Activated CD4-positive, alpha-beta T cell treated with anti-CD3 and anti-CD28 coated beads, Interleukin-2, amount 10 ng/mL, durations not matched to agents 24 days and 14 days (primary cell): ENCODE results near the gene RAPGEF2. TPM values are rescaled to one million over a fixed set of nuclear protein-coding genes. Genes with fewer than 3 reads are reported as not detected.
"Not testable (repeated sequence)": the region's sequence is repeated elsewhere in the genome, so short reads cannot be mapped to it uniquely, and the experiment has no call there.

Experiments
- DNase-seq: peaks from one replicate; pipeline ENCODE4 v3.0.0; 2022
- H3K27ac Mint-ChIP-seq: one replicate; pipeline ENCODE4 v1.8.0; 2022; ENCODE audit warnings: mild to moderate bottlenecking, mixed read lengths
- H3K27me3 Mint-ChIP-seq: one replicate; pipeline ENCODE4 v1.8.0; 2022; ENCODE audit warnings: mixed read lengths
- H3K36me3 Mint-ChIP-seq: one replicate; pipeline ENCODE4 v1.8.0; 2022; ENCODE audit warnings: low read depth, mild to moderate bottlenecking, mixed read lengths
- H3K4me1 Mint-ChIP-seq: one replicate; pipeline ENCODE4 v1.8.0; 2021; ENCODE audit warnings: mixed read lengths
- H3K4me3 Mint-ChIP-seq: one replicate; pipeline ENCODE4 v1.8.0; 2022; ENCODE audit warnings: mild to moderate bottlenecking, moderate library complexity, mixed read lengths
- H3K9me3 Mint-ChIP-seq: one replicate; pipeline ENCODE4 v1.8.0; 2021; ENCODE audit warnings: mixed read lengths
- intact Hi-C: fragments of 100-400 bp; cut with micrococcal nuclease; formaldehyde crosslinking; loops from one replicate; pipeline ENCODE4 v1.15.1; 2023
- total RNA-seq: library from RNA; stranded (reverse); gene quantifications from 2 replicates; pipeline ENCODE4 v1.2.3, GENCODE V29; 2022

RAPGEF2 gene
- total RNA-seq, 1 donor from 2014 or later = 27.1 TPM

- intact Hi-C loops = loop anchor here (1.0 to 2.0 kb wide), 4 partner anchors 20 to 64 kb away; no protein-coding TSS in a partner anchor
- Mint-ChIP-seq H3K4me1 (peaks cover 44% of the 10 kb centered on the region), H3K36me3 (peaks cover 8% of the 10 kb centered on the region), H3K27ac (peak overlapping the region; percentile 12), H3K4me3 (peak overlapping the region; percentile 34), H3K27me3 (peaks cover 2% of the 10 kb centered on the region), H3K9me3 (no peaks in the 10 kb centered on the region)
- no peak for DNase-seq
Measured at GRCh38 chr4:159106636-159107035, 3.8 kb downstream of the RAPGEF2 start.

GRCh38 chr4:159107203-159107925 is 4.5 kb downstream of the RAPGEF2 start:
- H3K36me3 Mint-ChIP-seq = peaks cover 8% of the 10 kb centered on the region
- DNase-seq = no peak
- H3K4me1 Mint-ChIP-seq = peaks cover 36% of the 10 kb centered on the region
- intact Hi-C loops = loop anchor here (1.0 to 2.0 kb wide), 4 partner anchors 19 to 63 kb away; no protein-coding TSS in a partner anchor
- H3K27me3 Mint-ChIP-seq = no peaks in the 10 kb centered on the region
- H3K27ac Mint-ChIP-seq = peak overlapping the region; percentile 62
- H3K9me3 Mint-ChIP-seq = no peaks in the 10 kb centered on the region
- H3K4me3 Mint-ChIP-seq = peak overlapping the region; percentile 44

GRCh38 chr4:159108124-159108523 is 5.2 kb downstream of the RAPGEF2 start:
- H3K4me3 Mint-ChIP-seq = no peak overlapping the region
- DNase-seq = no peak
- intact Hi-C loops = no loop called here
- H3K36me3 Mint-ChIP-seq = peaks cover 11% of the 10 kb centered on the region
- no peak overlapping the region for H3K27ac Mint-ChIP-seq
- H3K9me3 Mint-ChIP-seq = no peaks in the 10 kb centered on the region
- peaks cover 36% of the 10 kb centered on the region for H3K4me1 Mint-ChIP-seq
- no peaks in the 10 kb centered on the region for H3K27me3 Mint-ChIP-seq

- Mint-ChIP-seq H3K4me1 (peaks cover 26% of the 10 kb centered on the region), H3K9me3 (no peaks in the 10 kb centered on the region), H3K4me3 (no peak overlapping the region), H3K36me3 (peaks cover 13% of the 10 kb centered on the region), H3K27me3 (no peaks in the 10 kb centered on the region), H3K27ac (no peak overlapping the region)
- DNase-seq = no peak
- intact Hi-C loops = no loop called here
Measured at GRCh38 chr4:159110961-159111360, 8.1 kb downstream of the RAPGEF2 start.

- Mint-ChIP-seq H3K27ac (no peak overlapping the region), H3K36me3 (peaks cover 13% of the 10 kb centered on the region), H3K27me3 (no peaks in the 10 kb centered on the region), H3K9me3 (no peaks in the 10 kb centered on the region), H3K4me1 (peaks cover 27% of the 10 kb centered on the region), H3K4me3 (no peak overlapping the region)
- DNase-seq = no peak
- intact Hi-C loops = no loop called here
Measured at GRCh38 chr4:159111416-159111815, 8.5 kb downstream of the RAPGEF2 start.

- H3K36me3 Mint-ChIP-seq = peaks cover 13% of the 10 kb centered on the region
- H3K9me3 Mint-ChIP-seq, H3K4me3 Mint-ChIP-seq, intact Hi-C loops, H3K27me3 Mint-ChIP-seq, DNase-seq, H3K27ac Mint-ChIP-seq: not testable (repeated sequence)
- H3K4me1 Mint-ChIP-seq = peaks cover 33% of the 10 kb centered on the region
Measured at GRCh38 chr4:159113366-159113765, 10.5 kb downstream of the RAPGEF2 start.

- H3K36me3 Mint-ChIP-seq, H3K4me3 Mint-ChIP-seq, intact Hi-C loops, H3K27me3 Mint-ChIP-seq, DNase-seq, H3K9me3 Mint-ChIP-seq: not testable (repeated sequence)
- peak overlapping the region; percentile 29 for H3K27ac Mint-ChIP-seq
- peaks cover 32% of the 10 kb centered on the region for H3K4me1 Mint-ChIP-seq
Measured at GRCh38 chr4:159116098-159116497, 13.2 kb downstream of the RAPGEF2 start.

- DNase-seq, H3K36me3 Mint-ChIP-seq, H3K27ac Mint-ChIP-seq, H3K9me3 Mint-ChIP-seq, H3K4me3 Mint-ChIP-seq, intact Hi-C loops, H3K27me3 Mint-ChIP-seq: not testable (repeated sequence)
- peaks cover 29% of the 10 kb centered on the region for H3K4me1 Mint-ChIP-seq
Measured at GRCh38 chr4:159116693-159117092, 13.8 kb downstream of the RAPGEF2 start.

- Mint-ChIP-seq H3K4me3 (no peak overlapping the region), H3K27me3 (no peaks in the 10 kb centered on the region), H3K27ac (peak overlapping the region; percentile 8), H3K9me3 (no peaks in the 10 kb centered on the region), H3K36me3 (peaks cover 8% of the 10 kb centered on the region), H3K4me1 (peaks cover 29% of the 10 kb centered on the region)
- intact Hi-C loops = no loop called here
- no peak for DNase-seq
Measured at GRCh38 chr4:159117564-159117963, 14.7 kb downstream of the RAPGEF2 start.

- Mint-ChIP-seq H3K4me3 (no peak overlapping the region), H3K27me3 (no peaks in the 10 kb centered on the region), H3K9me3 (no peaks in the 10 kb centered on the region), H3K27ac (no peak overlapping the region), H3K36me3 (peaks cover 6% of the 10 kb centered on the region), H3K4me1 (peaks cover 29% of the 10 kb centered on the region)
- DNase-seq = peak; percentile 75
- intact Hi-C loops = no loop called here
Measured at GRCh38 chr4:159117968-159118367, 15.1 kb downstream of the RAPGEF2 start.

GRCh38 chr4:159121371-159121770 is 18.5 kb downstream of the RAPGEF2 start:
- H3K4me3 Mint-ChIP-seq = no peak overlapping the region
- no peaks in the 10 kb centered on the region for H3K27me3 Mint-ChIP-seq
- H3K9me3 Mint-ChIP-seq = no peaks in the 10 kb centered on the region
- DNase-seq = no peak
- H3K4me1 Mint-ChIP-seq = peaks cover 28% of the 10 kb centered on the region
- H3K36me3 Mint-ChIP-seq = peaks cover 1% of the 10 kb centered on the region
- no peak overlapping the region for H3K27ac Mint-ChIP-seq
- intact Hi-C loops = no loop called here

- no peaks in the 10 kb centered on the region for H3K27me3 Mint-ChIP-seq
- peak overlapping the region; percentile 69 for H3K27ac Mint-ChIP-seq
- H3K4me3 Mint-ChIP-seq = peak overlapping the region; percentile 44
Measured at GRCh38 chr4:159126716-159127115, 23.8 kb downstream of the RAPGEF2 start.

GRCh38 chr4:159127745-159128518 is 25.1 kb downstream of the RAPGEF2 start:
- Mint-ChIP-seq H3K27ac (no peak overlapping the region), H3K36me3 (peaks cover 4% of the 10 kb centered on the region), H3K4me3 (no peak overlapping the region), H3K4me1 (peaks cover 23% of the 10 kb centered on the region), H3K27me3 (no peaks in the 10 kb centered on the region), H3K9me3 (no peaks in the 10 kb centered on the region)
- DNase-seq = no peak
- intact Hi-C loops = loop anchor here (2.0 kb wide), 1 partner anchor 21 kb away; no protein-coding TSS in a partner anchor

More at GRCh38 chr4:159126716-159127115, 23.8 kb downstream of the RAPGEF2 start:
- DNase-seq = no peak
- intact Hi-C loops = loop anchor here (2.0 kb wide), 1 partner anchor 20 kb away; no protein-coding TSS in a partner anchor
- Mint-ChIP-seq H3K4me1 (peaks cover 20% of the 10 kb centered on the region), H3K36me3 (peaks cover 4% of the 10 kb centered on the region), H3K9me3 (no peaks in the 10 kb centered on the region)
